Measurements from ENCODE around the gene NFIL3. TPM values are rescaled to one million over a fixed set of nuclear protein-coding genes. Genes with fewer than 3 reads are reported as not detected.
"Not testable (repeated sequence)": the region's sequence is repeated elsewhere in the genome, so short reads cannot be mapped to it uniquely, and the experiment has no call there.

NFIL3 gene
- total RNA-seq, 4 donors from 2014 or later, result 13.9 to 38.6 (median 22.7) TPM

DNA sequence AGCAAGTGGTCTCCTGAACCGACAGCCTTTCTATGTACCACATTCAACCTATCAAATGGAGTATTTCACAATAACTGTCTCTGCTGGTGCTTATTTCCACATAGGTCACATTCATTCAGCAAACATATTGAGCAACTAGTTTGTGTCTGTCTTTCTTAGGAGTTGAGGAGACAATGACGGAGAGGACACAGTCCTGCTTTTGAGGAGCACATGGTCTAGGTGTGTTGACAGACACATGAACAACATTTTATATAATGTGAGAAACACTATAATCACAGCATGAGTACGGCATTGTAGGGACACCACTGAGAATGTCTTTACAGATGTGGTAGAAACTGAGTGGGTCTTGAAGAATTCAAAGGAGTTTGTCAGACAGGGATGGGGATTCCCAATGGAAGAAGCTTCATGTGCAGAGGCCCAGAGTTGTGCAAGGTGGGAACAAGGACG, 28.5 kb downstream of the NFIL3 start:
- no peak for DNase-seq
- TF ChIP-seq, protein P1, sequence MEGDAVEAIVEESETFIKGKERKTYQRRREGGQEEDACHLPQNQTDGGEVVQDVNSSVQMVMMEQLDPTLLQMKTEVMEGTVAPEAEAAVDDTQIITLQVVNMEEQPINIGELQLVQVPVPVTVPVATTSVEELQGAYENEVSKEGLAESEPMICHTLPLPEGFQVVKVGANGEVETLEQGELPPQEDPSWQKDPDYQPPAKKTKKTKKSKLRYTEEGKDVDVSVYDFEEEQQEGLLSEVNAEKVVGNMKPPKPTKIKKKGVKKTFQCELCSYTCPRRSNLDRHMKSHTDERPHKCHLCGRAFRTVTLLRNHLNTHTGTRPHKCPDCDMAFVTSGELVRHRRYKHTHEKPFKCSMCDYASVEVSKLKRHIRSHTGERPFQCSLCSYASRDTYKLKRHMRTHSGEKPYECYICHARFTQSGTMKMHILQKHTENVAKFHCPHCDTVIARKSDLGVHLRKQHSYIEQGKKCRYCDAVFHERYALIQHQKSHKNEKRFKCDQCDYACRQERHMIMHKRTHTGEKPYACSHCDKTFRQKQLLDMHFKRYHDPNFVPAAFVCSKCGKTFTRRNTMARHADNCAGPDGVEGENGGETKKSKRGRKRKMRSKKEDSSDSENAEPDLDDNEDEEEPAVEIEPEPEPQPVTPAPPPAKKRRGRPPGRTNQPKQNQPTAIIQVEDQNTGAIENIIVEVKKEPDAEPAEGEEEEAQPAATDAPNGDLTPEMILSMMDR (IDR thresholded peaks at IDR 0.05), result no peak
- no peak for TF ChIP-seq POLR2A (IDR thresholded peaks at IDR 0.05)
- intact Hi-C loops (cut with DNase I), result no loop called here
- 83 to 90% methylated on average over 4 of the region's 4 CpGs for WGBS, 2 donors
- Histone ChIP-seq H3K4me1 (no peaks in the 10 kb centered on the region), H3K4me3 (replicated peaks in 1 of 3) (no peak overlapping the region), H3K27me3 (no peaks in the 10 kb centered on the region), H3K9me3 (no peaks in the 10 kb centered on the region), H3K36me3 (no peaks in the 10 kb centered on the region), H3K27ac (no peak overlapping the region)

DNA sequence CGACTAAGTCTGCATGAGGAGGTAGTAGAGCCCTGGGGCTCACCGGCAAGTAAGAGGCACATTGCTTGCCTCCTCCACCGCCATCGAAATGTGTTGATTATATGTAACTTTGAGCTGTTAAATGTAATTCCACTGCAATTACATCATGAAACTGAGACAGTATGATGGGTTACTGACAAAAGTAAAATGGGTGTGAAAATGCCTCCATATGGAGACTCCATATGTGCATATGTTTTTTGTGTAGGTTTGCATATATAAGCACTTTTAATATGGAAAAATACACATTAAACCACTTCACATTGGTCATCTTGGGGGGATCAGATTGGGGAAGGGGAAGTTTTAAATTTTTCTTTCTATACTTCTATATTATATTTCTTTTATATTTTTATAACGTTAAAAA, 29.8 kb downstream of the NFIL3 start:
- Histone ChIP-seq H3K27ac (no peak overlapping the region), H3K4me1 (no peaks in the 10 kb centered on the region), H3K4me3 (replicated peaks in 1 of 3) (no peak overlapping the region), H3K27me3 (no peaks in the 10 kb centered on the region), H3K9me3 (no peaks in the 10 kb centered on the region), H3K36me3 (no peaks in the 10 kb centered on the region)
- no peak for TF ChIP-seq POLR2A (IDR thresholded peaks at IDR 0.05)
- TF ChIP-seq, protein P1 (IDR thresholded peaks at IDR 0.05), result no peak
- WGBS, 2 donors, result 96 to 98% methylated on average over 5 of the region's 5 CpGs
- intact Hi-C loops (cut with DNase I), result no loop called here
- DNase-seq, result no peak

DNA sequence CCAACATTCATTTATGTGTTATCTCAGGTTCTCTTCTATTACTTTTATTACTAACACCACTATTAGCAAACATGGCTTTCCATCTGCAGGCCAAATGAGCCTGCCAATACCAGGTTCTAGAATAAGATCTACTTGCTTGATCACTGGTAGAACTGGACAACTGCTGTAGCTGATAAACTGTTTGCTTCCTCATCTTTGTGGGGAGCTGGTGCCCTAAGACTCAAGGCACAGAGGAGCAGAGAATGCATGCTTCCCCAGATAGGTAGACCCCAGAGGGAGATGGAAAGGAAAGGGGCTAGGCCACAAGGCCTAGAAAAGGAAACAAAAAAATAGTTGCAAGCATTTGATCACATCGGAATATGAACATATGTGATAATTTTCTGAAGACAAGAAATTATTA, 31.2 kb downstream of the NFIL3 start:
- H3K27me3 ChIP-seq, result no peaks in the 10 kb centered on the region
- no peaks in the 10 kb centered on the region for H3K4me1 ChIP-seq
- TF ChIP-seq, protein P1 (IDR thresholded peaks at IDR 0.05), result no peak
- no peak for TF ChIP-seq POLR2A (IDR thresholded peaks at IDR 0.05)
- WGBS, 2 donors, result 87 to 96% methylated on average over 1 of the region's 1 CpG
- intact Hi-C loops (cut with DNase I), result no loop called here
- no peak overlapping the region for H3K27ac ChIP-seq
- no peaks in the 10 kb centered on the region for H3K36me3 ChIP-seq
- no peak overlapping the region for H3K4me3 ChIP-seq (replicated peaks in 1 of 3)
- no peak for DNase-seq
- no peaks in the 10 kb centered on the region for H3K9me3 ChIP-seq

DNA sequence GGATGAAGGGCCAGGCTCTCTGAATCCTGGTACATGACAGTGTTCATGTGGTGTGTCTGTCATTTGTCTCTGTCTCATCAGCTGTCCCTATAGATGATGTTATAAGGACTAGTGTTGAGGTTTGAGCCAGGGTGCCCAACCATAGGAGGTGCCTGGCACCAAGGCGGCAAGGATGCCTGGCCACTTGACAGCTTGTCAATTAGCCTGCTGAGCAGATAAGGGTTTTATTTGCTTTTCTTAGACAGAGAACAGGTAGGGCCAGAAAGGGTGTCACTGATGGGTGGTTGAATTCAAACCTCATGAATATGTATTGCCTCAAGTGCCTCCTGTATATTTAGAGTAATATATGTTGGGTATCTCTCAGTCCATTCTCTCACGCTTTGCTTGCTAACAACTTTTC, 31.8 kb downstream of the NFIL3 start:
- DNase-seq, result no peak
- Histone ChIP-seq H3K36me3 (no peaks in the 10 kb centered on the region), H3K4me3 (replicated peaks in 1 of 3) (no peak overlapping the region), H3K9me3 (no peaks in the 10 kb centered on the region), H3K4me1 (no peaks in the 10 kb centered on the region), H3K27me3 (no peaks in the 10 kb centered on the region), H3K27ac (no peak overlapping the region)
- intact Hi-C loops (cut with DNase I), result no loop called here
- WGBS, 2 donors, result 91 to 100% methylated on average over 2 of the region's 2 CpGs
- TF ChIP-seq, protein P1 (IDR thresholded peaks at IDR 0.05), result no peak
- TF ChIP-seq POLR2A (IDR thresholded peaks at IDR 0.05), result no peak

DNA sequence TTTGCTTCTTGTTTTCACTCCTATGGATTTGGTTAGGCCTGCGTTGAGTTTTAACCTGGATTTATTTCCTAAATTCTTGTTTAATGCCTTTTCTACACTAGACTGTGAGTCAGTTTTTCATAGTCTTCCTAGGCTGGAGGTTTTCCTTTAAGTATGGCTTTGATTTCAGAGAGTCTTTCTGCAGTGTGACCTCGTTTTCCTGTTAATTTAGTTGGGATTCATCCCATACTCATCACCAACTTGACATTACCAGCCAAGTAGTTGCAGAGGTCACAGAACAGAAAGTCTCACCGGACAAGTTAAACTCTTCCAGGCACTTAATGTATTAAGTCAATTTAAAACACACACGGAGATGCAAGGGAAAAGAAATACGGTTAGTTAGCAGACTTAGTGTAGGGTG, 32.2 kb downstream of the NFIL3 start:
- no peak for TF ChIP-seq POLR2A (IDR thresholded peaks at IDR 0.05)
- TF ChIP-seq, protein P1 (IDR thresholded peaks at IDR 0.05), result no peak
- Histone ChIP-seq H3K9me3 (no peaks in the 10 kb centered on the region), H3K36me3 (no peaks in the 10 kb centered on the region), H3K4me1 (no peaks in the 10 kb centered on the region), H3K27ac (no peak overlapping the region), H3K4me3 (replicated peaks in 1 of 3) (no peak overlapping the region), H3K27me3 (no peaks in the 10 kb centered on the region)
- no peak for DNase-seq
- intact Hi-C loops (cut with DNase I), result no loop called here
- WGBS, 2 donors, result 50 to 61% methylated on average over 5 of the region's 5 CpGs

DNA sequence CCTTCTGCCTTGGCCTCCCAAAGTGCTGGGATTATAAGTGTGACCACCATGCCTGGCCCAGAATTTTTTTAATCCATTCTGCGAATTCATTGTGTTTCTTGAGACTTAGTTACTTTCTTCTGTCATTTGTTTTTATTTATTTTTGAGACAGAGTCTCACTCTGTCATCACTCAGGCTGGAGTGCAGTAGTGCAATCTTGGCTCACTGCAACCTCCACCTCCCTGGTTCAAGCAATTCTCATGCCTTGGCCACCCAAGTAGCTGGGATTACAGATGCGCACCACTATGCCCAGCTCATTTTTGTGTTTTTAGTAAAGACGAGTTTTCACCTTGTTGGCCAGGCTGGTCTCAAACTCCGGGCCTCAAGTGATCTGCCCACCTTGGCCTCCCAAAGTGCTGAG, 33.9 kb downstream of the NFIL3 start:
- DNase-seq; H3K4me1 ChIP-seq; intact Hi-C loops (cut with DNase I); H3K27ac ChIP-seq; H3K9me3 ChIP-seq; H3K27me3 ChIP-seq; H3K36me3 ChIP-seq; H3K4me3 ChIP-seq (replicated peaks in 1 of 3): not testable (repeated sequence)
- WGBS, 2 donors, result 92 to 93% methylated on average over 4 of the region's 4 CpGs
